Prostate gland (tissue), 2 donors: ENCODE measurements around the gene NPAT.

Experiments used
- CTCF ChIP-seq, 4 experiments: fragments of 200-600 bp in 2 of 4; fragments of 450-650 bp in 2 of 4; sonication (generic) in 2 of 4; IDR thresholded peaks; 1 replicate in 3 of 4; 2 replicates in 1 of 4; pipeline ENCODE4 v1.5.1; 2016 to 2019; ENCODE audit warnings: antibody characterized with exemption in 4 of 4, mild to moderate bottlenecking in 2 of 4, moderate library complexity in 2 of 4
- POLR2A ChIP-seq: fragments of 450-650 bp; IDR thresholded peaks from one replicate; pipeline ENCODE4 v1.6.1; 2016; ENCODE audit warnings: antibody characterized with exemption, mild to moderate bottlenecking
- POLR2AphosphoS5 ChIP-seq: sonication (generic); formaldehyde crosslinking; IDR thresholded peaks from one replicate; pipeline ENCODE4 v1.6.1; 2017; ENCODE audit warnings: antibody characterized with exemption

- TF ChIP-seq POLR2A (no peak), CTCF (IDR thresholded peaks at IDR 0.05) (no peak), POLR2AphosphoS5 (no peak)
These were observed 19.0 kb upstream of the NPAT start for GRCh38 chr11:108241330-108242037.
